HEK293 (cell line): Measurements from ENCODE around the gene RAB3C.

Experiments
- SP2 ChIP-seq: fragments of 450-650 bp; formaldehyde crosslinking; IDR thresholded peaks from 2 replicates; pipeline ENCODE4 v1.5.1; 2016; ENCODE audit warnings: missing biosample characterization, missing genetic modification characterization
- YY1 ChIP-seq: fragments of 450-650 bp; formaldehyde crosslinking; IDR thresholded peaks from 2 replicates; pipeline ENCODE4 v1.5.1; 2018; ENCODE audit warnings: missing biosample characterization, missing genetic modification characterization
- ZBTB48 ChIP-seq: fragments of 450-650 bp; formaldehyde crosslinking; IDR thresholded peaks from 2 replicates; pipeline ENCODE4 v1.5.1; 2016; ENCODE audit warnings: missing biosample characterization, missing genetic modification characterization
- ZNF132 ChIP-seq: fragments of 450-650 bp; formaldehyde crosslinking; IDR thresholded peaks from 2 replicates; pipeline ENCODE4 v1.5.1; 2017; ENCODE audit warnings: missing biosample characterization, missing genetic modification characterization, borderline replicate concordance
- ZNF175 ChIP-seq: fragments of 450-650 bp; formaldehyde crosslinking; IDR thresholded peaks from 2 replicates; pipeline ENCODE4 v1.5.1; 2016; ENCODE audit warnings: missing biosample characterization, missing genetic modification characterization
- ZNF24 ChIP-seq: fragments of 450-650 bp; formaldehyde crosslinking; IDR thresholded peaks from 2 replicates; pipeline ENCODE4 v1.5.1; 2016; ENCODE audit warnings: missing biosample characterization, missing genetic modification characterization
- ZNF433 ChIP-seq: fragments of 450-650 bp; formaldehyde crosslinking; IDR thresholded peaks from 2 replicates; pipeline ENCODE4 v1.5.1; 2016; ENCODE audit warnings: missing biosample characterization, missing genetic modification characterization, low read depth
- ZNF48 ChIP-seq: fragments of 450-650 bp; formaldehyde crosslinking; IDR thresholded peaks from 2 replicates; pipeline ENCODE4 v1.5.1; 2016; ENCODE audit warnings: missing biosample characterization, missing genetic modification characterization
- ZNF513 ChIP-seq: fragments of 450-650 bp; IDR thresholded peaks from 2 replicates; pipeline ENCODE4 v1.5.1; 2018; ENCODE audit warnings: missing biosample characterization, missing genetic modification characterization
- ZNF561 ChIP-seq: fragments of 450-650 bp; IDR thresholded peaks from 2 replicates; pipeline ENCODE4 v1.5.1; 2018; ENCODE audit warnings: missing biosample characterization, missing genetic modification characterization, borderline replicate concordance
- ZNF792 ChIP-seq: fragments of 450-650 bp; formaldehyde crosslinking; IDR thresholded peaks from 2 replicates; pipeline ENCODE4 v1.5.1; 2016; ENCODE audit warnings: missing biosample characterization, missing genetic modification characterization
- ZSCAN16 ChIP-seq: fragments of 450-650 bp; formaldehyde crosslinking; IDR thresholded peaks from 2 replicates; pipeline ENCODE4 v1.5.1; 2016; ENCODE audit warnings: missing biosample characterization, missing genetic modification characterization
- TF ChIP-seq, protein P1 (sequence below): fragments of 450-650 bp; formaldehyde crosslinking; IDR thresholded peaks from 2 replicates; pipeline ENCODE4 v1.5.1; 2016; ENCODE audit warnings: missing biosample characterization, missing genetic modification characterization
- TF ChIP-seq, protein P2 (sequence below): fragments of 450-650 bp; formaldehyde crosslinking; IDR thresholded peaks from 2 replicates; pipeline ENCODE4 v1.5.1; 2016; ENCODE audit warnings: missing biosample characterization, missing genetic modification characterization, low read depth

DNA sequence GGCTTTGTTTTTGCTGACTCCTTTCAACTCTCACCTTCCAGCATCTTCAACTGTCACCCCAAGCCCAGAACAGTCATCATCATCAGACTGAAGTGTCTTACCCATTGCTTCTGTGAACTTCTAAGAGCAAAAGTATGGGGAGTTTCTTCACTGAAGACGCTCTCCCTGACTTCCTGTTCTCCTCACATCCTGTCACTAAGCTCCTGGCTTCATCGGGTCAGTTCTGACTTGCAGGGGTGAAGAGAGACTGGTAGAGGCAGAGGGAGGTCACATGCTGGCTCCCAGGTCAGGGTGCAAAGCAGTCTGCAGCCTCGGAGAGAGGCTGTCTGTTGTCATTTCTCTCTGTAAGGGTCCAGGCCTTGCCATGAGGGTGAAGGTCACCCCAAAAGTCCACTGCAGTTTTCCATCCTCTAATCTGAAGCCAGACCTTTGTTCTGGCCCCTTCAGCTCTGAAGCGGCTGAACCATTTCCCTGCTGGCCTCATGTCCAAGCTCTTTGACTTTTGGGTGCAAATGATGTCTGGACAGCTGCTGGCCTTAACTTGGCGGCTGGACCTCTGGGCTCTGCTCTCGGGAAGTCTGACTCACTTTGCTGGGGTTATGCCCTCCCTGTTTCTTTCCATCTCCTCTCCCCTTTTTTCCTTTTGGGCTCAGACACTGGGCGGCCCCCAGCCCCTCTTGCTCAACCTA lies 305.0 kb downstream of the RAB3C start:
- TF ChIP-seq ZNF513 (tag by site-specific recombination) (no peak), SP2 (tag by site-specific recombination) (no peak), ZNF433 (tag by site-specific recombination) (no peak), ZNF175 (tag by site-specific recombination) (no peak), YY1 (tag by site-specific recombination) (no peak), ZNF561 (tag by site-specific recombination) (no peak), ZNF792 (no peak), ZNF48 (tag by site-specific recombination) (no peak), ZBTB48 (tag by site-specific recombination) (no peak), ZSCAN16 (tag by site-specific recombination) (no peak), ZNF132 (tag by site-specific recombination) (no peak), ZNF24 (tag by site-specific recombination) (no peak)
- TF ChIP-seq, protein P1, sequence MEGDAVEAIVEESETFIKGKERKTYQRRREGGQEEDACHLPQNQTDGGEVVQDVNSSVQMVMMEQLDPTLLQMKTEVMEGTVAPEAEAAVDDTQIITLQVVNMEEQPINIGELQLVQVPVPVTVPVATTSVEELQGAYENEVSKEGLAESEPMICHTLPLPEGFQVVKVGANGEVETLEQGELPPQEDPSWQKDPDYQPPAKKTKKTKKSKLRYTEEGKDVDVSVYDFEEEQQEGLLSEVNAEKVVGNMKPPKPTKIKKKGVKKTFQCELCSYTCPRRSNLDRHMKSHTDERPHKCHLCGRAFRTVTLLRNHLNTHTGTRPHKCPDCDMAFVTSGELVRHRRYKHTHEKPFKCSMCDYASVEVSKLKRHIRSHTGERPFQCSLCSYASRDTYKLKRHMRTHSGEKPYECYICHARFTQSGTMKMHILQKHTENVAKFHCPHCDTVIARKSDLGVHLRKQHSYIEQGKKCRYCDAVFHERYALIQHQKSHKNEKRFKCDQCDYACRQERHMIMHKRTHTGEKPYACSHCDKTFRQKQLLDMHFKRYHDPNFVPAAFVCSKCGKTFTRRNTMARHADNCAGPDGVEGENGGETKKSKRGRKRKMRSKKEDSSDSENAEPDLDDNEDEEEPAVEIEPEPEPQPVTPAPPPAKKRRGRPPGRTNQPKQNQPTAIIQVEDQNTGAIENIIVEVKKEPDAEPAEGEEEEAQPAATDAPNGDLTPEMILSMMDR (tag by site-specific recombination), result no peak
- TF ChIP-seq, protein P2, sequence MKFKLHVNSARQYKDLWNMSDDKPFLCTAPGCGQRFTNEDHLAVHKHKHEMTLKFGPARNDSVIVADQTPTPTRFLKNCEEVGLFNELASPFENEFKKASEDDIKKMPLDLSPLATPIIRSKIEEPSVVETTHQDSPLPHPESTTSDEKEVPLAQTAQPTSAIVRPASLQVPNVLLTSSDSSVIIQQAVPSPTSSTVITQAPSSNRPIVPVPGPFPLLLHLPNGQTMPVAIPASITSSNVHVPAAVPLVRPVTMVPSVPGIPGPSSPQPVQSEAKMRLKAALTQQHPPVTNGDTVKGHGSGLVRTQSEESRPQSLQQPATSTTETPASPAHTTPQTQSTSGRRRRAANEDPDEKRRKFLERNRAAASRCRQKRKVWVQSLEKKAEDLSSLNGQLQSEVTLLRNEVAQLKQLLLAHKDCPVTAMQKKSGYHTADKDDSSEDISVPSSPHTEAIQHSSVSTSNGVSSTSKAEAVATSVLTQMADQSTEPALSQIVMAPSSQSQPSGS (tag by site-specific recombination), result no peak
